ENCODE measurements around the gene CDC25B. TPM values are rescaled to one million over a fixed set of nuclear protein-coding genes. Genes with fewer than 3 reads are reported as not detected.

CDC25B gene
- total and polyA plus RNA-seq, 2 of the 13 experiments (the other 11 are each of a cell fraction or from before 2014, with no cell fraction given): 14.5 to 19.4 TPM

DNA sequence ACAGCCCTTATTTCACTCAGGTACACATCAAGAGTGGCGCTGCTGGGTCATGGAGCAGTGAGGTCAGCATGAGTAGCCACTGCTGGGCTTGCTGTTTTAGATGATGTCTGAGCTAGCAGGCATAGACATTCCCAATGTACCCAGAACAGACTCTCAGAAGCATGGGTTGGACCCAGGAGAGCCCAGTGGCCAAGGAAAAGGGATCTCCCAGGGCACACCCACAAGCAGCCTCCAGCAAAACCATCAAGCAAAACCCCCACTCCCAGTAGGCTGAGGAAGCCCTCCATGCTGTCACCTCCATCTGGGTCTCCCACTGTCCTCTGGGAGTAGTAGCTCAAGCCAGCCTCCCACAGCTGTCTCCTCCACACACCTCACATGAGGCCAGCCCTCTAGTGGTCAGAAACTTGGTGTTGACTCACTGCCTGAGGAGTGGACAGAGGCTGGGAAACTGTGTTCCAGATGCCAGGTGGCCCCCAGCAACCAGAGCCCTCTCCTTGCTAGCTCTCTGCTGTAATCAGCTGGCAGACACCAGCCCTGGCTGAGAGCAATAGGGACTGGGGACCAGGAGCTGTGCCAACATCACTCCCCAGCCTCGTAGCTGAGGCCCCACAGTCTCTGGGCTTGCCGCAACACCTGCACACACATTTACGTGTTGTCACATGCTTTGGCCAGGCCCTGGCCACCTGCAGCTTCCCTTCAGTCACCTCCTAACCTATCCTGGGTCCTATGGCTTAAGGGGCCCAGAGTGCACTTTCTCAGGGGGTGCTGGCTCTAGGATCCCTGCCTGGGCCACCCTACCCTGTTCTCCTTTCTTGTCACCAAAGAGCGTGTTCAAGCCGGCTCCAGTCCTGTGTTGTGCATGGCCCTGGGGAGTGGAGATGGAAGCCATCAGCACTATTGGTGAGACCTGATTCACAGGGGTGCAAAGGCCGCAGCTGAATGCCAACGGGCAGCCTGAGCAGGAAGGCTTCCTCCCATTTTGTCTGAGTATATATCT lies 22.3 kb downstream of the CDC25B start (continued):
- no peak for TF ChIP-seq ATF6 (CRISPR knock-in tag; conservative IDR thresholded peaks at IDR 0.05)
- peak; percentile 89 for TF ChIP-seq CBX1 (IDR thresholded peaks at IDR 0.05; ENCODE audit: low read depth)
- TF ChIP-seq MED13 (CRISPR knock-in tag; IDR thresholded peaks at IDR 0.05): no peak
- TF ChIP-seq ONECUT2 (CRISPR knock-in tag; IDR thresholded peaks at IDR 0.05): no peak
- TF ChIP-seq, protein P1, sequence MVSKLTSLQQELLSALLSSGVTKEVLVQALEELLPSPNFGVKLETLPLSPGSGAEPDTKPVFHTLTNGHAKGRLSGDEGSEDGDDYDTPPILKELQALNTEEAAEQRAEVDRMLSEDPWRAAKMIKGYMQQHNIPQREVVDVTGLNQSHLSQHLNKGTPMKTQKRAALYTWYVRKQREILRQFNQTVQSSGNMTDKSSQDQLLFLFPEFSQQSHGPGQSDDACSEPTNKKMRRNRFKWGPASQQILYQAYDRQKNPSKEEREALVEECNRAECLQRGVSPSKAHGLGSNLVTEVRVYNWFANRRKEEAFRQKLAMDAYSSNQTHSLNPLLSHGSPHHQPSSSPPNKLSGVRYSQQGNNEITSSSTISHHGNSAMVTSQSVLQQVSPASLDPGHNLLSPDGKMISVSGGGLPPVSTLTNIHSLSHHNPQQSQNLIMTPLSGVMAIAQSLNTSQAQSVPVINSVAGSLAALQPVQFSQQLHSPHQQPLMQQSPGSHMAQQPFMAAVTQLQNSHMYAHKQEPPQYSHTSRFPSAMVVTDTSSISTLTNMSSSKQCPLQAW (CRISPR knock-in tag; IDR thresholded peaks at IDR 0.05): peak; percentile 84
- no peak for TF ChIP-seq RBM22 (optimal IDR thresholded peaks at IDR 0.05; ENCODE audit: low read length)
- no peak for TF ChIP-seq ZFP36L2 (CRISPR knock-in tag; IDR thresholded peaks at IDR 0.05)
- no peak for TF ChIP-seq NPAS2 (CRISPR knock-in tag; IDR thresholded peaks at IDR 0.05; ENCODE audit: borderline replicate concordance)
- TF ChIP-seq JARID2 (CRISPR knock-in tag; IDR thresholded peaks at IDR 0.05; ENCODE audit: insufficient replicate concordance): peak; percentile 25
- TF ChIP-seq ZNF570 (CRISPR knock-in tag; IDR thresholded peaks at IDR 0.05; ENCODE audit: borderline replicate concordance): no peak
- no peak for TF ChIP-seq PCBP2 (optimal IDR thresholded peaks at IDR 0.05; ENCODE audit: low read depth, low read length, poor library complexity, severe bottlenecking)
- no peak for TF ChIP-seq KLF15 (CRISPR knock-in tag; IDR thresholded peaks at IDR 0.05; ENCODE audit: borderline replicate concordance)
- no peak for TF ChIP-seq RORA (CRISPR knock-in tag; IDR thresholded peaks at IDR 0.05)
- TF ChIP-seq KDM6A (CRISPR knock-in tag; IDR thresholded peaks at IDR 0.05; ENCODE audit: low read depth): no peak
- TF ChIP-seq ZBTB20 (CRISPR knock-in tag; IDR thresholded peaks at IDR 0.05; ENCODE audit: borderline replicate concordance, low read depth): peak; percentile 74; the same call in 1 of the 2 replicates
- TF ChIP-seq, protein P2, sequence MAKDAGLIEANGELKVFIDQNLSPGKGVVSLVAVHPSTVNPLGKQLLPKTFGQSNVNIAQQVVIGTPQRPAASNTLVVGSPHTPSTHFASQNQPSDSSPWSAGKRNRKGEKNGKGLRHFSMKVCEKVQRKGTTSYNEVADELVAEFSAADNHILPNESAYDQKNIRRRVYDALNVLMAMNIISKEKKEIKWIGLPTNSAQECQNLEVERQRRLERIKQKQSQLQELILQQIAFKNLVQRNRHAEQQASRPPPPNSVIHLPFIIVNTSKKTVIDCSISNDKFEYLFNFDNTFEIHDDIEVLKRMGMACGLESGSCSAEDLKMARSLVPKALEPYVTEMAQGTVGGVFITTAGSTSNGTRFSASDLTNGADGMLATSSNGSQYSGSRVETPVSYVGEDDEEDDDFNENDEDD (CRISPR knock-in tag; IDR thresholded peaks at IDR 0.05; ENCODE audit: borderline replicate concordance): 0 out of 2 replicates have a peak, but pooled peaks have one; percentile 70
- TF ChIP-seq ZNF136 (CRISPR knock-in tag; IDR thresholded peaks at IDR 0.05; ENCODE audit: low read depth): peak; percentile 87
- TF ChIP-seq NBN (conservative IDR thresholded peaks at IDR 0.05): no peak
- TF ChIP-seq POGK (CRISPR knock-in tag; conservative IDR thresholded peaks at IDR 0.05): peak; percentile 80; the same call in 1 of the 2 replicates
- TF ChIP-seq NFKBIZ (CRISPR knock-in tag; IDR thresholded peaks at IDR 0.05): peak; percentile 90; the same call in 1 of the 2 replicates
- TF ChIP-seq PHF5A (CRISPR knock-in tag; IDR thresholded peaks at IDR 0.05; ENCODE audit: low read depth, unreplicated experiment): peak; percentile 73
- peak; percentile 65 for TF ChIP-seq POGZ (CRISPR knock-in tag; IDR thresholded peaks at IDR 0.05)
- TF ChIP-seq GLI4 (CRISPR knock-in tag; IDR thresholded peaks at IDR 0.05; ENCODE audit: borderline replicate concordance): peak; percentile 22; the same call in 1 of the 2 replicates

All from HepG2 (cell line).